ENCODE data around the gene TPP2. TPM values are rescaled to one million over a fixed set of nuclear protein-coding genes. Genes with fewer than 3 reads are reported as not detected.
A peak's percentile ranks its signal among the peaks of the same experiment; 100 is the strongest.

Gene TPP2
- total RNA-seq, 1 donor from 2014 or later: 84.6 TPM

DNA sequence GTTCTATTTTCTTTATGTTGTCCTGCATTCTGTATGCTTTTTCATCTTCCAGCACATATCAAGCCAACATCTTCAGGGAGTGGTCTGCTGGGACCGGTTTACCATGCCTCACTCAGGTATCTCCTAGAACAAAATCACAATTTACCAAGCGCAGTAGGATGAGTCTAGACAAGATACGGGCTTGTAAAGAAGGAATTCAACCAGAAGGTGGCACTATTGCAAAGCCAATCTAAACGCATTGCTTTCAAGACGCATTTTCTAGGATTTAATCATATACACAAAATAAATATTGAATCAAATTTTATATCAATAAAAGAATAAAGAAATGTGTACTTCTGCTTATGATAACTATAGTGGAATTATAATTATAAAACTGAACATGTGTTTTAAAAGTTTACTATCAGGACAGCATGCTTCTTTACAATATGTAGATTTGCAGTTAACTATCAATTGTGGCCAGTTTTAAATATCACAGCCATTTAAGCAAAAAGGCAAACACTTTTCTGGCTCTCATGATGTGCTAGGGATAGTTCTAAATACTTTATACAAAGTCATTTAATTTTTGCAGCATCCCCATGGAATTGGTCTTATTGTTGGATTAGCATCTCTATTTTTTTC, 16.1 kb upstream of the TPP2 start:
- DNase-seq: no peak
- H3K4me1 Mint-ChIP-seq (ENCODE audit: low read depth, unreplicated experiment): peaks cover 10% of the 10 kb centered on the region
- H3K27ac Mint-ChIP-seq (ENCODE audit: unreplicated experiment): no peak overlapping the region
- H3K4me3 Mint-ChIP-seq (ENCODE audit: unreplicated experiment): no peak overlapping the region
- TF ChIP-seq, protein P1, sequence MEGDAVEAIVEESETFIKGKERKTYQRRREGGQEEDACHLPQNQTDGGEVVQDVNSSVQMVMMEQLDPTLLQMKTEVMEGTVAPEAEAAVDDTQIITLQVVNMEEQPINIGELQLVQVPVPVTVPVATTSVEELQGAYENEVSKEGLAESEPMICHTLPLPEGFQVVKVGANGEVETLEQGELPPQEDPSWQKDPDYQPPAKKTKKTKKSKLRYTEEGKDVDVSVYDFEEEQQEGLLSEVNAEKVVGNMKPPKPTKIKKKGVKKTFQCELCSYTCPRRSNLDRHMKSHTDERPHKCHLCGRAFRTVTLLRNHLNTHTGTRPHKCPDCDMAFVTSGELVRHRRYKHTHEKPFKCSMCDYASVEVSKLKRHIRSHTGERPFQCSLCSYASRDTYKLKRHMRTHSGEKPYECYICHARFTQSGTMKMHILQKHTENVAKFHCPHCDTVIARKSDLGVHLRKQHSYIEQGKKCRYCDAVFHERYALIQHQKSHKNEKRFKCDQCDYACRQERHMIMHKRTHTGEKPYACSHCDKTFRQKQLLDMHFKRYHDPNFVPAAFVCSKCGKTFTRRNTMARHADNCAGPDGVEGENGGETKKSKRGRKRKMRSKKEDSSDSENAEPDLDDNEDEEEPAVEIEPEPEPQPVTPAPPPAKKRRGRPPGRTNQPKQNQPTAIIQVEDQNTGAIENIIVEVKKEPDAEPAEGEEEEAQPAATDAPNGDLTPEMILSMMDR (IDR thresholded peaks at IDR 0.05; ENCODE audit: partially characterized antibody, unreplicated experiment): peak; percentile 72
- H3K9me3 Mint-ChIP-seq (ENCODE audit: unreplicated experiment): no peaks in the 10 kb centered on the region
- peaks cover 3% of the 10 kb centered on the region for H3K27me3 Mint-ChIP-seq (ENCODE audit: unreplicated experiment)
- no peaks in the 10 kb centered on the region for H3K36me3 Mint-ChIP-seq (ENCODE audit: unreplicated experiment)

DNA sequence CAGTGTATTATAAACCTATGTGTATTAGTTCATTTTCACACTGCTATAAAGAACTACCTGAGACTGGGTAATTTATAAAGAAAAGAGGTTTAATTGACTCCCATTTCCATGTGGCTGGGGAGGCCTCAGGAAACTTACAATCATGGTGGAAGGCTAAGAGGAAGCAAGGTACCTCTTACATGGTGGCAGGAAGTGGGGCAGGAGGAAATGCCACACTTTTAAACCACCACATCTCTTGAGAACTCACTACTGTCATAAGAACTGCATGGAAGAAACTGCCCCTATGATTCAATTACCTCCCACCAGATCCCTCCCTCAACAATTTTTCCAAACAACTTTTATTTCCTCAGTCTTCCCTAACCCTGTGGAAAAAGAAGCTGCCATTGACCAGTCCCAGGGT, 14.5 kb upstream of the TPP2 start:
- Mint-ChIP-seq H3K4me1 (ENCODE audit: low read depth, unreplicated experiment) (peaks cover 10% of the 10 kb centered on the region), H3K27ac (ENCODE audit: unreplicated experiment) (no peak overlapping the region), H3K36me3 (ENCODE audit: unreplicated experiment) (no peaks in the 10 kb centered on the region), H3K27me3 (ENCODE audit: unreplicated experiment) (peaks cover 3% of the 10 kb centered on the region), H3K4me3 (ENCODE audit: unreplicated experiment) (no peak overlapping the region), H3K9me3 (ENCODE audit: unreplicated experiment) (no peaks in the 10 kb centered on the region)
- TF ChIP-seq, protein P1 (IDR thresholded peaks at IDR 0.05; ENCODE audit: partially characterized antibody, unreplicated experiment): no peak
- DNase-seq: no peak

DNA sequence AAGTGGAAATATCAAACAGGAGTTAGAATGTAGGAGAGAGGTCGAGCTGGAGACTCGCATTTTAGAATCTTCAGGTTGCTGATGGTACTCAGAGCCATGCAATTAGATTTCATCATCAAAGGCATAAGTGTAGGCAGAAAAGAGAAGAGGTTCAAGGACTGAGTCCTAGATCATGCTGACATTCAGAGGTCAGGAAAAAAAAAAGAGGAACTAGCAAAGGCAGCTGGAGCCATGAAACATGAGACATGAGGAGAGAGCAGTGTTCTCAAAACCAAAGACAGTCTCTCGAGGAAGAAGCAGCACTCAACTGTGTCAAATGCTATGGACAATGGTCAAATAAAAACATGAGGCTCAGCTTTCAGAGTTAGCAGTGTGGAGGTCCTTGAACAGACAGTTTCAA, 12.4 kb upstream of the TPP2 start:
- H3K4me1 Mint-ChIP-seq (ENCODE audit: low read depth, unreplicated experiment): peaks cover 21% of the 10 kb centered on the region
- TF ChIP-seq, protein P1 (IDR thresholded peaks at IDR 0.05; ENCODE audit: partially characterized antibody, unreplicated experiment): no peak
- no peak for DNase-seq
- H3K9me3 Mint-ChIP-seq (ENCODE audit: unreplicated experiment): peaks cover 1% of the 10 kb centered on the region
- peaks cover 5% of the 10 kb centered on the region for H3K27me3 Mint-ChIP-seq (ENCODE audit: unreplicated experiment)
- H3K4me3 Mint-ChIP-seq (ENCODE audit: unreplicated experiment): peak overlapping the region; percentile 1
- no peaks in the 10 kb centered on the region for H3K36me3 Mint-ChIP-seq (ENCODE audit: unreplicated experiment)
- H3K27ac Mint-ChIP-seq (ENCODE audit: unreplicated experiment): no peak overlapping the region

DNA sequence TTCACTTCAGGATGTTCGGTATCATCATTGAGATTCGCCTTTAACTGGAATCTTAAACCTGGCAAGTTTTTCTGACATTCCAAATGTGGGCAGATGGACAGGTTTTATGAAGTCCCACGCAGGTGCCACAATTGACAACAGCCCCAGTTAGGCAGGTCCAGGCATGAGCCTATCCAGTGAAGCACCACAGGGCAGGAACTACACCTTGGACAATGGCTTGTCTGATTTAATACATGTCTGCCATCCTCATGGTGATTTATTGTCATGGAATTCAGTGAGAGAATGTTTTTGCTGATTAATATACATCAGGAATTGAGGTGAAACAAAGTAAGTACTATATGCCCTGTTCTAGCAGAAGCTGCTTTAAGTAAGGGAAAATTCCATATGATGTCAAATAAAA, 10.2 kb upstream of the TPP2 start:
- H3K27me3 Mint-ChIP-seq (ENCODE audit: unreplicated experiment): peaks cover 7% of the 10 kb centered on the region
- no peak overlapping the region for H3K4me3 Mint-ChIP-seq (ENCODE audit: unreplicated experiment)
- no peaks in the 10 kb centered on the region for H3K36me3 Mint-ChIP-seq (ENCODE audit: unreplicated experiment)
- TF ChIP-seq, protein P1 (IDR thresholded peaks at IDR 0.05; ENCODE audit: partially characterized antibody, unreplicated experiment): no peak
- H3K4me1 Mint-ChIP-seq (ENCODE audit: low read depth, unreplicated experiment): peaks cover 30% of the 10 kb centered on the region
- peaks cover 6% of the 10 kb centered on the region for H3K9me3 Mint-ChIP-seq (ENCODE audit: unreplicated experiment)
- H3K27ac Mint-ChIP-seq (ENCODE audit: unreplicated experiment): no peak overlapping the region
- DNase-seq: no peak

DNA sequence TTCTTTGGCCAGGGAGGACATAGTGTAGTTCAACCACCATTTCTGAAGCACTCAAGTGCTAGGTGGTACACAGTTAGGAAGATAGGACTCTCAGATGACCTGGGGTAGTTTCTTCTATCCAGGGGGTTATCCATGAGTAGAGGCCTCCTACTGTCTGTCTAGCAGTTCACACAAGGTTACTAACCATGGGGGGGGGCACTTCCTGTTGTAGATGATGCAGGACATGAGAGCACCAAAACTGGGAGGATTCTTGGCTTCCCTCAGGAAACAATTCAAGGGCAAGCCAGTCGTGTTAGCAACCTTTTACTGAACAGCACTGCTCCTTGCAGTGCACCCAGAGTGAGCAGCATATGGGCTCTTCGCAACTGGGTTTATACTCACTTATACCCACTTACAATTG, 8.9 kb upstream of the TPP2 start:
- H3K36me3 Mint-ChIP-seq (ENCODE audit: unreplicated experiment): no peaks in the 10 kb centered on the region
- H3K4me1 Mint-ChIP-seq (ENCODE audit: low read depth, unreplicated experiment): peaks cover 36% of the 10 kb centered on the region
- H3K9me3 Mint-ChIP-seq (ENCODE audit: unreplicated experiment): peaks cover 7% of the 10 kb centered on the region
- no peak for DNase-seq
- no peak overlapping the region for H3K27ac Mint-ChIP-seq (ENCODE audit: unreplicated experiment)
- no peak overlapping the region for H3K4me3 Mint-ChIP-seq (ENCODE audit: unreplicated experiment)
- H3K27me3 Mint-ChIP-seq (ENCODE audit: unreplicated experiment): peaks cover 9% of the 10 kb centered on the region
- TF ChIP-seq, protein P1 (IDR thresholded peaks at IDR 0.05; ENCODE audit: partially characterized antibody, unreplicated experiment): no peak
